Activated gamma-delta T cell (primary cell): ENCODE data around the gene MTREX.

ENCODE experiments used
- DNase-seq: peaks from one replicate; lab custom pipeline; 2025; lab: John Stamatoyannopoulos, UW

Gene MTREX

GRCh38 chr5:55472642-55473041 lies 164.9 kb downstream of the MTREX start:
- DNase-seq, result no peak
